Esophagus muscularis mucosa (tissue), 4 donors: ENCODE results near the gene OSTC. TPM values are rescaled to one million over a fixed set of nuclear protein-coding genes. Genes with fewer than 3 reads are reported as not detected.

ENCODE experiments used
- DNase-seq: peaks from one replicate; pipeline ENCODE4 v3.0.0-alpha.2; 2017; ENCODE audit errors: extremely low spot score
- H3K27ac ChIP-seq, 4 donors: fragments of 200-600 bp; sonication (generic); replicated peaks in 1 of 4; 1 replicate in 3 of 4; 2 replicates in 1 of 4; pipeline ENCODE4 v1.5.1; 2016 to 2019; ENCODE audit warnings: mild to moderate bottlenecking in 1 of 4
- H3K27me3 ChIP-seq, 4 donors: fragments of 200-600 bp; sonication (generic); one replicate each; pipeline versions ENCODE4 v1.5.1 to v1.6.0; 2016 to 2019
- H3K36me3 ChIP-seq, 4 donors: fragments of 200-600 bp; sonication (generic); one replicate each; pipeline ENCODE4 v1.5.1; 2016 to 2019
- H3K4me1 ChIP-seq, 4 donors: fragments of 200-600 bp; sonication (generic); one replicate each; pipeline ENCODE4 v1.5.1; 2016 to 2019
- H3K4me3 ChIP-seq, 4 donors: fragments of 200-600 bp; sonication (generic); 1 replicate in 2 of 4; 2 replicates in 2 of 4; pipeline ENCODE4 v1.5.1; 2016 to 2019; ENCODE audit warnings: mild to moderate bottlenecking in 4 of 4, moderate library complexity in 1 of 4
- H3K9me3 ChIP-seq, 4 donors: fragments of 200-600 bp; sonication (generic); 1 replicate in 3 of 4; 2 replicates in 1 of 4; pipeline ENCODE4 v1.5.1; 2016 to 2019
- CTCF ChIP-seq, 3 experiments: fragments of 200-600 bp in 2 of 3; fragments of 450-650 bp in 1 of 3; sonication (generic) in 2 of 3; IDR thresholded peaks; one replicate each; pipeline ENCODE4 v1.5.1; 2017 to 2019; ENCODE audit warnings: antibody characterized with exemption in 3 of 3, mild to moderate bottlenecking in 2 of 3, moderate library complexity in 1 of 3
- EP300 ChIP-seq: sonication (generic); formaldehyde crosslinking; IDR thresholded peaks from one replicate; pipeline ENCODE4 v1.6.1; 2017; ENCODE audit warnings: antibody characterized with exemption
- POLR2A ChIP-seq: fragments of 450-650 bp; IDR thresholded peaks from one replicate; pipeline ENCODE4 v1.6.1; 2017; ENCODE audit warnings: antibody characterized with exemption, moderate library complexity, mild to moderate bottlenecking, low read depth
- POLR2AphosphoS5 ChIP-seq, 2 donors: sonication (generic); formaldehyde crosslinking; IDR thresholded peaks; one replicate each; pipeline ENCODE4 v1.6.1; 2017; ENCODE audit warnings: antibody characterized with exemption in 2 of 2
- WGBS: methylation state at CpG from one replicate; pipeline ENCODE4 v1.1.5; 2018; 5-methylcytosine and 5-hydroxymethylcytosine counted together
- intact Hi-C: fragments of 100-400 bp; cut with DNase I; formaldehyde crosslinking; loops from one replicate; pipeline ENCODE4 v1.15.1; 2023
- total RNA-seq, 4 donors: library from RNA; depleted of rRNA; stranded (reverse); fragments of >200 nt; gene quantifications; one replicate each; pipeline versions ENCODE4 v1.1.0 to v1.2.1, GENCODE V29; 2016

The OSTC gene
- total RNA-seq, 4 donors from 2014 or later = 22.4 to 40.8 (median 35.2) TPM

- WGBS = 12% methylated on average over 5 of the region's 5 CpGs
- TF ChIP-seq EP300 = no peak
- TF ChIP-seq POLR2AphosphoS5 (IDR thresholded peaks at IDR 0.05) = no peak
- no peak for TF ChIP-seq POLR2A
- TF ChIP-seq CTCF (IDR thresholded peaks at IDR 0.05) = peak; percentile 9 to 33 (median 20)
- no peak overlapping the region for H3K27ac ChIP-seq
- no peak overlapping the region for H3K4me3 ChIP-seq
- intact Hi-C loops = loop anchor here (10.0 kb wide), 1 partner anchor 721 kb away; no protein-coding TSS in a partner anchor
- no peaks in the 10 kb centered on the region for H3K9me3 ChIP-seq
- no peaks in the 10 kb centered on the region for H3K36me3 ChIP-seq
- H3K27me3 ChIP-seq = no peaks in the 10 kb centered on the region
- DNase-seq = no peak
- no peaks in the 10 kb centered on the region for H3K4me1 ChIP-seq
Measured at GRCh38 chr4:108683479-108683878, 33.1 kb downstream of the OSTC start.

- no peak overlapping the region for H3K27ac ChIP-seq
- WGBS = 97% methylated on average over 4 of the region's 4 CpGs
- TF ChIP-seq CTCF (IDR thresholded peaks at IDR 0.05) (no peak), POLR2AphosphoS5 (IDR thresholded peaks at IDR 0.05) (no peak), POLR2A (no peak)
- intact Hi-C loops = loop anchor here (10.0 kb wide), 1 partner anchor 720 kb away; no protein-coding TSS in a partner anchor
- no peaks in the 10 kb centered on the region for H3K4me1 ChIP-seq
- no peak overlapping the region for H3K4me3 ChIP-seq
- H3K27me3 ChIP-seq = no peaks in the 10 kb centered on the region
- no peak for DNase-seq
- peaks cover 0 to 4% (median 0%) of the 10 kb centered on the region in 4 donors for H3K9me3 ChIP-seq
- no peaks in the 10 kb centered on the region for H3K36me3 ChIP-seq
Measured at GRCh38 chr4:108685036-108685686, 34.8 kb downstream of the OSTC start.

GRCh38 chr4:108690738-108691137 is 40.3 kb downstream of the OSTC start:
- 100% methylated on average over 1 of the region's 1 CpG for WGBS
- DNase-seq = no peak
- TF ChIP-seq CTCF (IDR thresholded peaks at IDR 0.05) (no peak), POLR2A (no peak), EP300 (no peak), POLR2AphosphoS5 (IDR thresholded peaks at IDR 0.05) (no peak)
- H3K9me3 ChIP-seq = peaks cover 0 to 4% (median 0%) of the 10 kb centered on the region in 4 donors
- no peak overlapping the region for H3K4me3 ChIP-seq
- no peaks in the 10 kb centered on the region for H3K27me3 ChIP-seq
- no peaks in the 10 kb centered on the region for H3K36me3 ChIP-seq
- no peaks in the 10 kb centered on the region for H3K4me1 ChIP-seq
- intact Hi-C loops = no loop called here
- no peak overlapping the region for H3K27ac ChIP-seq

- Histone ChIP-seq H3K36me3 (no peaks in the 10 kb centered on the region), H3K9me3 (peaks cover 0 to 4% (median 0%) of the 10 kb centered on the region in 4 donors), H3K27ac (no peak overlapping the region), H3K4me1 (no peaks in the 10 kb centered on the region), H3K27me3 (no peaks in the 10 kb centered on the region), H3K4me3 (no peak overlapping the region)
- no peak for DNase-seq
- TF ChIP-seq POLR2A (no peak), CTCF (IDR thresholded peaks at IDR 0.05) (no peak), POLR2AphosphoS5 (IDR thresholded peaks at IDR 0.05) (no peak), EP300 (no peak)
- WGBS = 97% methylated on average over 3 of the region's 3 CpGs
- intact Hi-C loops = no loop called here
Measured at GRCh38 chr4:108693211-108693610, 42.8 kb downstream of the OSTC start.

- DNase-seq = no peak
- Histone ChIP-seq H3K36me3 (no peaks in the 10 kb centered on the region), H3K27me3 (no peaks in the 10 kb centered on the region), H3K4me3 (no peak overlapping the region), H3K27ac (no peak overlapping the region), H3K4me1 (no peaks in the 10 kb centered on the region), H3K9me3 (peaks cover 0 to 2% (median 0%) of the 10 kb centered on the region in 4 donors)
- intact Hi-C loops = no loop called here
- no peak for TF ChIP-seq POLR2A
- no peak for TF ChIP-seq EP300
- TF ChIP-seq POLR2AphosphoS5 (IDR thresholded peaks at IDR 0.05) = no peak
- no peak for TF ChIP-seq CTCF (IDR thresholded peaks at IDR 0.05)
- 63% methylated on average over 3 of the region's 3 CpGs for WGBS
Measured at GRCh38 chr4:108693819-108694218, 43.4 kb downstream of the OSTC start.
